ENCODE results near the gene MPO.

Gene MPO

DNA sequence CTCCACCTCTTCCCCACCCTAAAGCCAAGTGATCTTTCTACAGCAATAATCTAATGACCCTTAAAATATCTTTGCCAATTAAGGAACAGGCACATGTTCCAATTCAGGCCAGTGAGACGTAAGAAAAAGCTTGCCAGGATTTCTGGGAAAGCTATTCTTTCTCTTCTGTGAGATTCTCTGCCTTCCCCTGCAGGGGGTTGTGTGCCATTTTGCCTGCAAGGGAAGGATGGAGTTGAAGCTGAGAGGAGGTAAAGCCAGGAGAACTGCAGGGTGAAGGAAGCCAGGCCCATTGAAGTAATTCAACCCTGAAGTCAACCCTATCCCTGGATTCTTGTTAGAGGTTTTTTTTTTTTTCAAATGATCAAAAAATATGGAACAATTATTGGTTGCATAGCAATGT lies 51.4 kb downstream of the MPO start:
- no peak for DNase-seq

DNA sequence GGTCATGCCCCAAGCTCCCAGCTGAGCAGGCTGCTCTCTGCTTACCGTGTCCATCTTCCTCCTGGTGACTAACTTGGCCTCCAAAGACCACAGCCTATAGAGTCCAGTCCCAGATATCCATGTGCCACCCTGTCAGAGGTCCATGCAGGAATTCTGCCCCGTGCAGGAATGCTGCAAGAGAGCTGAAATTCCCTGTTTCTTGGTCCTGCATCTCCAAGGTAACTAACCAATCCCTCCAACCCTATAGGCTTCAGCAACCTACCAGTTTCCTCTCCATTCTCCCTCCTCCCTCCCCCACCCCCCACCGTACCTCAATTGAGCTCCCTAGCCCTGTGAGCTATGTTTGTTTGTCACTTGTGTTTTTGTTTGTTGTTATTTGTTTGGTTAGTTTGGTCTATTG lies 52.1 kb downstream of the MPO start:
- DNase-seq, result no peak

DNA sequence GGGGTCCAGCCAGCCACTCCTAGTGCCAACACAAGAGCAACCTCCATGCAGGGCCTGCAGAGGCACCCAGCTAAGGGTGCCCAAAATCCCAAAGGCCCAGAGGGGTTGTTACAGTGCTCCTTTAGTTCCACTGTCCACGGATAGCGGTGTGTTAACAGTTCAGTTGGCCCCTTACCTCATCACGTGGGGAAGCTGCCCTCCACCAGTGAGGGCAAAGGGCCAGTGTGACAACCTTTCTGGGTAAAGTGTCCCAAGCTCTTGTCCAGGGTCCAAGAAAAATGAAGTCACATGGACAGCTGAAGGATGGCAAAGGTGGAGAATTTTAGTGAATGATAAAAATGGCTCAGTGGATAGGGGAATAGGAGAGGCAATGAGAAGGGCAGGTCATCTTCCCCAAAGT lies 53.0 kb downstream of the MPO start:
- DNase-seq, result no peak

DNA sequence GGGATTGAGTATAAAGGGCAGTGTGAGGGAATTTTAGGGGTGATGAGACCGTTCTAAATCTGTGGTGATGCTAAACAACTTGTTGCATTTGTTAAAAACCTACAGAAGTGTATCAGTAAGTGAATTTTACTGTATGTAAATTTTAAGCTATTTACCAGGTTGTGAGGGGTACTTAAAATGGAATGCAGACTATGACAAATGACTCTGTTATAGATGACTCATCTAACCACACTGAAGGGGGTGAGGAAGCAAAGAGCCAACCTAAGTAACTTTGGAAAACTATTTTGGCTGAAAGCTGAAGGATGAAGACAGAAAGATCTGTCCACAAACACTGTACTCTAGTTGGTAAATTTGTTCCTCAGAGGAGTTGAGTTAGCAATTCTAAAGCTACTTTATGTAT lies 56.4 kb downstream of the MPO start:
- no peak for DNase-seq
